Tibial nerve (tissue), 4 donors: Measurements from ENCODE around the gene ZNF521. TPM values are rescaled to one million over a fixed set of nuclear protein-coding genes. Genes with fewer than 3 reads are reported as not detected.

Experiments used
- DNase-seq, 2 donors: peaks; one replicate each; pipeline ENCODE4 v3.0.0-alpha.2; 2019; ENCODE audit warnings: low spot score in 2 of 2
- H3K27ac ChIP-seq, 4 donors: fragments of 200-600 bp; sonication (generic) in 3 of 4; one replicate each; pipeline ENCODE4 v1.5.1; 2017 to 2019; ENCODE audit warnings: mild to moderate bottlenecking in 1 of 4
- H3K27me3 ChIP-seq, 2 donors: fragments of 200-600 bp; sonication (generic) in 1 of 2; one replicate each; pipeline versions ENCODE4 v1.5.1 to v1.6.0; 2017 to 2019
- H3K36me3 ChIP-seq, 3 donors: fragments of 200-600 bp; sonication (generic); one replicate each; pipeline ENCODE4 v1.5.1; 2018 to 2019
- H3K4me1 ChIP-seq, 4 donors: fragments of 200-600 bp; sonication (generic) in 3 of 4; one replicate each; pipeline ENCODE4 v1.5.1; 2017 to 2019
- H3K4me3 ChIP-seq, 4 donors: fragments of 200-600 bp; sonication (generic) in 3 of 4; one replicate each; pipeline ENCODE4 v1.5.1; 2017 to 2019; ENCODE audit warnings: mild to moderate bottlenecking in 1 of 4, moderate library complexity in 1 of 4
- H3K9me3 ChIP-seq, 4 donors: fragments of 200-600 bp; sonication (generic) in 3 of 4; one replicate each; pipeline ENCODE4 v1.5.1; 2017 to 2019
- EP300 ChIP-seq, 2 donors: sonication (generic); formaldehyde crosslinking; IDR thresholded peaks; one replicate each; pipeline ENCODE4 v1.6.1; 2017; ENCODE audit warnings: antibody characterized with exemption in 2 of 2, mild to moderate bottlenecking in 1 of 2
- POLR2A ChIP-seq, 2 donors: fragments of 450-650 bp; IDR thresholded peaks; one replicate each; pipeline ENCODE4 v1.6.1; 2017; ENCODE audit warnings: antibody characterized with exemption in 2 of 2, mild to moderate bottlenecking in 2 of 2, moderate library complexity in 2 of 2
- WGBS, 2 donors: methylation state at CpG; one replicate each; pipeline ENCODE4 v1.1.5; 2018; 5-methylcytosine and 5-hydroxymethylcytosine counted together
- total RNA-seq, 4 donors: library from RNA; depleted of rRNA; stranded (reverse); fragments of >200 nt; gene quantifications; one replicate each; pipeline ENCODE4 v1.1.0, GENCODE V29; 2016
- TF ChIP-seq, protein P1 (sequence below), 5 experiments: fragments of 200-600 bp in 3 of 5; fragments of 450-650 bp in 2 of 5; sonication (generic) in 3 of 5; IDR thresholded peaks; one replicate each; pipeline ENCODE4 v1.5.1; 2016 to 2019; ENCODE audit warnings: antibody characterized with exemption in 5 of 5, mild to moderate bottlenecking in 3 of 5, moderate library complexity in 2 of 5

ZNF521 gene
- total RNA-seq, 4 donors from 2014 or later: 32.7 to 66.3 (median 43.4) TPM

DNA sequence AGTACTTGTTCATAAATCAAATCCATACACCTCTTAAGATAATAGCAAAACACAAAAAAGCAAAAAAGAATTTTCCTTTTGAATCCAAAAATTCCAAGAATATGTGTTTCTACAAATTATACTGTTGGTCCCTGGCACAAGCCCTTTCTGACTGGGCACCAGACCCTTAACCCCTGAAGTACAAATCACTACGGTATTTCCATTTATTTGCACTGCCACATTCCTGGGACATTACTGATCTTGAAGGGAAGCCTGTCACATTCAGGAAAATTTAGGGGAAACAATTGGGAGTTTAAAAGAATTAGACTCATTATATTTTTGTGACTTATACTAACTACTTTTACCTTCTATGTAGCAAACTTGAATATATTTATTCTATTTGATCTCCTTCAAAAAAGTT lies 98.8 kb downstream of the ZNF521 start:
- Histone ChIP-seq H3K4me1 (peaks cover 0 to 14% (median 4%) of the 10 kb centered on the region in 4 donors), H3K9me3 (no peaks in the 10 kb centered on the region), H3K27me3 (no peaks in the 10 kb centered on the region), H3K4me3 (no peak overlapping the region), H3K27ac (no peak overlapping the region), H3K36me3 (no peaks in the 10 kb centered on the region)
- TF ChIP-seq, protein P1, sequence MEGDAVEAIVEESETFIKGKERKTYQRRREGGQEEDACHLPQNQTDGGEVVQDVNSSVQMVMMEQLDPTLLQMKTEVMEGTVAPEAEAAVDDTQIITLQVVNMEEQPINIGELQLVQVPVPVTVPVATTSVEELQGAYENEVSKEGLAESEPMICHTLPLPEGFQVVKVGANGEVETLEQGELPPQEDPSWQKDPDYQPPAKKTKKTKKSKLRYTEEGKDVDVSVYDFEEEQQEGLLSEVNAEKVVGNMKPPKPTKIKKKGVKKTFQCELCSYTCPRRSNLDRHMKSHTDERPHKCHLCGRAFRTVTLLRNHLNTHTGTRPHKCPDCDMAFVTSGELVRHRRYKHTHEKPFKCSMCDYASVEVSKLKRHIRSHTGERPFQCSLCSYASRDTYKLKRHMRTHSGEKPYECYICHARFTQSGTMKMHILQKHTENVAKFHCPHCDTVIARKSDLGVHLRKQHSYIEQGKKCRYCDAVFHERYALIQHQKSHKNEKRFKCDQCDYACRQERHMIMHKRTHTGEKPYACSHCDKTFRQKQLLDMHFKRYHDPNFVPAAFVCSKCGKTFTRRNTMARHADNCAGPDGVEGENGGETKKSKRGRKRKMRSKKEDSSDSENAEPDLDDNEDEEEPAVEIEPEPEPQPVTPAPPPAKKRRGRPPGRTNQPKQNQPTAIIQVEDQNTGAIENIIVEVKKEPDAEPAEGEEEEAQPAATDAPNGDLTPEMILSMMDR (IDR thresholded peaks at IDR 0.05): no peak
- TF ChIP-seq EP300 (IDR thresholded peaks at IDR 0.05) (no peak), POLR2A (IDR thresholded peaks at IDR 0.05) (no peak)
- WGBS, 2 donors: 30 to 35% methylated on average over 1 of the region's 1 CpG
- no peak for DNase-seq

DNA sequence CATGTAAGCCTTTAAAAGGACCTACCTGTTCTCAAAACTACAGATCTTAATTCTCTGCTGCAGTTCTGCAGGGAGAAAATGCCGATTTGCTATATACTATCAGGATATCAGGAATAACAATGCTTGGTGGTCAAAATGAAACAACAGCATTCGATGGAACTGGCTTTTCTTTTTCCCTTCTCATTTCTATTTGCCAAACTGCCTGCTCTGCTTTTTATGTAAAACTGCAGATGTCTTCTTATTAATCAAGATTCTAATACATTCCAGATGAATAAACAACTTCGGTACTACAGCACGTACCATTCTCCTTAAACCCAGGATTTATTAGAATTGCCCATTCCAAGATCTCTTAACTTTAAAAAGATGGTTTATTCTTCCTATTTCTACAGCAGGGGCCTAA lies 100.9 kb downstream of the ZNF521 start:
- Histone ChIP-seq H3K27ac (no peak overlapping the region), H3K4me1 (peaks cover 0 to 14% (median 4%) of the 10 kb centered on the region in 4 donors), H3K4me3 (no peak overlapping the region), H3K36me3 (no peaks in the 10 kb centered on the region), H3K27me3 (no peaks in the 10 kb centered on the region), H3K9me3 (no peaks in the 10 kb centered on the region)
- WGBS, 2 donors: 57 to 66% methylated on average over 4 of the region's 4 CpGs
- TF ChIP-seq POLR2A (IDR thresholded peaks at IDR 0.05) (no peak), EP300 (IDR thresholded peaks at IDR 0.05) (no peak)
- TF ChIP-seq, protein P1 (IDR thresholded peaks at IDR 0.05): no peak
- no peak for DNase-seq

DNA sequence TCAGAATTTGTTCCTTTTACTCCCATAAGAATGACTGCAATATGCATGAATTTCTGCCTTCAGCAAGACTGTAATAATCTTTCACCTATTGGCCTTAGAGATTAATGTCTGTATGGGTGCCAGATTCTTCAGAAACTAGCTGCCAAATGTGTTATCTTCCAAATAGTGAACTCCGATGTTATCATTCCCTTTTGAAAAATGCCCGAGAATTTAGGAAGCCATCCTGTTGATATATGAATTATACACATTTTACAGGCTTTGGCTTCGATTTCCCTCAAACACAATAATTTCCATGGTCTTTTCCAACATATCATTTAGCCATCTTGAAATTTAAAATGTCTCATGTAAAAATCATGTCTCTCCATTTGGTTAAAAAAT lies 101.5 kb downstream of the ZNF521 start:
- H3K4me3 ChIP-seq: no peak overlapping the region
- DNase-seq: no peak
- no peaks in the 10 kb centered on the region for H3K27me3 ChIP-seq
- no peak for TF ChIP-seq EP300 (IDR thresholded peaks at IDR 0.05)
- TF ChIP-seq, protein P1 (IDR thresholded peaks at IDR 0.05): no peak
- no peak for TF ChIP-seq POLR2A (IDR thresholded peaks at IDR 0.05)
- H3K36me3 ChIP-seq: no peaks in the 10 kb centered on the region
- no peaks in the 10 kb centered on the region for H3K9me3 ChIP-seq
- WGBS, 2 donors: 39 to 45% methylated on average over 3 of the region's 3 CpGs
- no peak overlapping the region for H3K27ac ChIP-seq
- peaks cover 0 to 14% (median 4%) of the 10 kb centered on the region in 4 donors for H3K4me1 ChIP-seq

DNA sequence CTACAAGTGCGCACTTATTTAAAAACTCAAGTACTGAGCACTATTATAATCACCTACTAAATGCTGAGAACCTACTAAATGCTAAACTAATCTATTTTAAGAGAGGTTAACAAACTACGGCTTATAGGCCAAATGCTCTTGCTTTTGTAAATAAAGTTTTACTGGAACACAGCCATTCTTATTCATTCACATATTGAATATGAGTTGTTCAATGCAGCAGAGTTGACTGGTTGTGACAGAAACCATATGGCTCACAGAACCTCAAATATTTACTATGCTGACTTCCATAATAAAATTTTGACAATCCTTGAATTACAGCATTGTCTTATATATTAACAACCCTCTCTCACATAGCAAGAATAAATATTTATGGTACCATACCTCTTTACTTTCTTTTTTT lies 103.2 kb downstream of the ZNF521 start:
- Histone ChIP-seq H3K27ac (no peak overlapping the region), H3K36me3 (no peaks in the 10 kb centered on the region), H3K4me1 (peaks cover 0 to 14% (median 4%) of the 10 kb centered on the region in 4 donors), H3K4me3 (no peak overlapping the region), H3K9me3 (no peaks in the 10 kb centered on the region), H3K27me3 (no peaks in the 10 kb centered on the region)
- TF ChIP-seq POLR2A (IDR thresholded peaks at IDR 0.05): no peak
- no peak for TF ChIP-seq EP300 (IDR thresholded peaks at IDR 0.05)
- TF ChIP-seq, protein P1 (IDR thresholded peaks at IDR 0.05): no peak
- DNase-seq: no peak
- 87 to 95% methylated on average over 2 of the region's 2 CpGs for WGBS, 2 donors

DNA sequence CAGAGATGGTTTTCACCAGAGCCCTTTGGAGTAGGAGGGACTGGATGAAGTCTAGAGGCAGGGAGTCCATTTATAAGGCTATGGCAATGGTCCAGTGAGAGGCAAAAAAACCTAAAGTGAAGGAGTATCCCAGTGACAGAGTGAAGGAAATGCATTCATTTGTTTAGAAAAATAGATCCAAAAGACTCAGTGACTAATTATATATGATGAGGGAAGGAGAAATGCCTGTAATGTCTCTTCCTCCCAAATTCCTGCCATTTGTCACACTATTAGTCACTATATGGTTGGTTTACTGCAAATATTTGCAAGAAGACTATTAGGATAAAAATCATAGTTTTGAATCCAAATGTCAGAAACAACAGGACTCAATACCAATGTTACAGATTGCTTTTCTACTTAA lies 104.2 kb downstream of the ZNF521 start:
- no peaks in the 10 kb centered on the region for H3K27me3 ChIP-seq
- peaks cover 0 to 12% (median 4%) of the 10 kb centered on the region in 4 donors for H3K4me1 ChIP-seq
- TF ChIP-seq, protein P1 (IDR thresholded peaks at IDR 0.05): no peak
- TF ChIP-seq POLR2A (IDR thresholded peaks at IDR 0.05) (no peak), EP300 (IDR thresholded peaks at IDR 0.05) (no peak)
- H3K36me3 ChIP-seq: no peaks in the 10 kb centered on the region
- no peak overlapping the region for H3K4me3 ChIP-seq
- DNase-seq: no peak
- H3K27ac ChIP-seq: no peak overlapping the region
- no peaks in the 10 kb centered on the region for H3K9me3 ChIP-seq
